Small intestine (tissue), 7 donors: ENCODE results near the gene ARMC12. TPM values are rescaled to one million over a fixed set of nuclear protein-coding genes. Genes with fewer than 3 reads are reported as not detected.
A peak's percentile ranks its signal among the peaks of the same experiment; 100 is the strongest.

Experiments used
- DNase-seq, 2 donors: peaks; one replicate each; pipeline versions ENCODE4 v3.0.0 to v3.0.0-alpha.2; 2013
- FAIRE-seq: peaks from 2 replicates; lab custom pipeline; 2012; peaks lifted over from hg19 to GRCh38; lab: Jason Lieb, UNC
- H3K27ac ChIP-seq, 3 donors: one replicate each; pipeline ENCODE4 v1.5.1; 2013; ENCODE audit warnings: low read length in 2 of 3, mild to moderate bottlenecking in 2 of 3, control low read depth in 1 of 3, inconsistent platforms in 1 of 3, low read depth in 1 of 3, moderate library complexity in 1 of 3
- H3K27me3 ChIP-seq, 3 donors: one replicate each; pipeline ENCODE4 v1.6.1; 2013; ENCODE audit warnings: low read length in 3 of 3, inconsistent platforms in 1 of 3; ENCODE audit not compliant: control insufficient read depth in 3 of 3, insufficient read depth in 3 of 3
- H3K36me3 ChIP-seq, 3 donors: one replicate each; pipeline ENCODE4 v1.6.1; 2013; ENCODE audit warnings: low read length in 3 of 3, inconsistent platforms in 1 of 3, low read depth in 1 of 3, mild to moderate bottlenecking in 1 of 3, moderate library complexity in 1 of 3; ENCODE audit not compliant: control insufficient read depth in 3 of 3, insufficient read depth in 2 of 3
- H3K4me1 ChIP-seq, 3 donors: one replicate each; pipeline ENCODE4 v1.6.1; 2013; ENCODE audit warnings: low read length in 2 of 3, inconsistent platforms in 1 of 3, low read depth in 1 of 3, mild to moderate bottlenecking in 1 of 3, moderate library complexity in 1 of 3; ENCODE audit not compliant: control insufficient read depth in 3 of 3, insufficient read depth in 2 of 3
- H3K4me3 ChIP-seq, 3 donors: one replicate each; pipeline ENCODE4 v1.5.1; 2013; ENCODE audit warnings: low read length in 3 of 3, control low read depth in 1 of 3, inconsistent platforms in 1 of 3, low read depth in 1 of 3, mild to moderate bottlenecking in 1 of 3, moderate library complexity in 1 of 3
- H3K9me3 ChIP-seq, 2 donors: one replicate each; pipeline ENCODE4 v1.6.1; 2013; ENCODE audit warnings: low read depth in 1 of 2, low read length in 1 of 2; ENCODE audit not compliant: control insufficient read depth in 2 of 2, insufficient read depth in 1 of 2
- WGBS, 3 donors: extraction: QIAGEN DNeasy Blood & Tissue Kit; methylation state at CpG; one replicate each; pipeline ENCODE4 v1.1.7; 2013; 5-methylcytosine and 5-hydroxymethylcytosine counted together
- polyA plus RNA-seq, 4 donors: library from polyadenylated mRNA; stranded (reverse) in 3 of 4; unstranded in 1 of 4; fragments of 200-250 nt in 3 of 4; fragments of 120-200 nt in 1 of 4; gene quantifications; one replicate each; pipeline versions ENCODE4 v1.2.1 to v1.2.3, GENCODE V29; 2013
- donor health status: healthy with polysubstance abuse.
- donor health status: control.
- donor health status: control.
- donor health status: Bipolar disorder and iron deficiency.
- donor health status: healthy.

The ARMC12 gene
- polyA plus RNA-seq, 4 donors, result 0.41 to 2.5 (median 0.72) TPM; not detected in 1

GRCh38 chr6:35713006-35713767 is 23.6 kb upstream of the ARMC12 start:
- FAIRE-seq, result no peak

GRCh38 chr6:35716798-35717197 is 20.0 kb upstream of the ARMC12 start:
- no peak overlapping the region for H3K27ac ChIP-seq
- WGBS, 3 donors, result 36 to 60% (median 51%) methylated on average over 2 of the region's 2 CpGs
- no peaks in the 10 kb centered on the region for H3K36me3 ChIP-seq
- peaks cover 3 to 32% (median 3%) of the 10 kb centered on the region in 3 donors for H3K4me1 ChIP-seq
- H3K4me3 ChIP-seq, result no peak overlapping the region
- H3K9me3 ChIP-seq, result no peaks in the 10 kb centered on the region
- DNase-seq (peak in 1 of 2 donors; percentile 78), FAIRE-seq (no peak)
- H3K27me3 ChIP-seq, result no peaks in the 10 kb centered on the region

More at GRCh38 chr6:35713006-35713767, 23.6 kb upstream of the ARMC12 start:
- no peak overlapping the region for H3K27ac ChIP-seq
- 91 to 94% (median 93%) methylated on average over 7 of the region's 7 CpGs for WGBS, 3 donors
- no peaks in the 10 kb centered on the region for H3K36me3 ChIP-seq
- no peaks in the 10 kb centered on the region for H3K27me3 ChIP-seq
- no peak for DNase-seq
- no peaks in the 10 kb centered on the region for H3K9me3 ChIP-seq
- no peak overlapping the region for H3K4me3 ChIP-seq
- H3K4me1 ChIP-seq, result peaks cover 0 to 5% (median 0%) of the 10 kb centered on the region in 3 donors

DNA sequence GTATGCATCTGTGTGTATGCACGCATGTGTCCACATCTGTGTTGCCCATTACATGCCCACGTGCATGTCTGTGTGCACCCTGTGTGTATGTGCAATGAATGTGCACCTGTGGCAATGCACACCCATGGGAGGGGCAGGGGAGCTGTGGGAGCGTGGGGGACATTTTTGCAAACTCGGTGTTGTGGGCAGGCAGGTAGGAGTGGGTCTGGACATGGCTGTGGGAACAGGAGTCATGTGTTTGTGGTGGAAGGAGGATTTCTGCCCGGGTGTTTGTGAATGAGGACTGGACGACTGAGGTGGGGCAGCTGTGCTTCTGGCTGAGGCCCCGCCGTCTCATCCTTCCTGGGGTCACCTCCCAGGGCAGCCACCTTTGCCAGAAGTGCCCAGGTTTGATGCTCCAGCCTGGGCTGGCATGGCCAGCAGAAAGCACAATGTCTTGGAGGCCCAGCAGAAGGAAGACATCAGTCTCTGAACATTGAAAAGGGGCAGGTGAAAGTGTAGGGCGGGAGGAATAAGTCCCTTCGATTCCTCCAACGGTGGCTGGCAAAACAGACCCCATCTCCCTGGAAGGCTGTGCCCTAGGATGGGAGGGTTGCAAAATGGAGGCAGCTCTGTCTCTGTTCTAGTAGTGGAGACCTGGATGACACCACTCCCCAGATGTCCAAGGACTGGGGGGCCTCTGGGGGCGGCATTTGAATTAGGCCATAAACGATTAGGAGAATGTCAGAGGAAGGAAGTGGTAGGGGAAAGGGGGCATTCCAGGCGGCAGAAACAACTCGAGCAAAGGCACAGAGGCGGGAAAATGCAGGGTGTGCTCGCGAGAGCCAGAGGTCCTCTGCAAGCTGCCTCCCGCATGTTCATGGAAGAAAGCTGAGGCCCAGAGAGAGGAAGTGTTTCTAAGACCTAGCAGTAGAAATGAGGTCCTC is 19.1 kb upstream of the ARMC12 start:
- FAIRE-seq (no peak), DNase-seq (no peak)
- Histone ChIP-seq H3K27me3 (no peaks in the 10 kb centered on the region), H3K9me3 (no peaks in the 10 kb centered on the region), H3K4me3 (no peak overlapping the region), H3K36me3 (no peaks in the 10 kb centered on the region), H3K4me1 (peaks cover 4 to 38% (median 6%) of the 10 kb centered on the region in 3 donors), H3K27ac (peak overlapping the region in 1 of 3 donors; percentile 14)
- 75 to 87% (median 81%) methylated on average over 19 of the region's 19 CpGs for WGBS, 3 donors

DNA sequence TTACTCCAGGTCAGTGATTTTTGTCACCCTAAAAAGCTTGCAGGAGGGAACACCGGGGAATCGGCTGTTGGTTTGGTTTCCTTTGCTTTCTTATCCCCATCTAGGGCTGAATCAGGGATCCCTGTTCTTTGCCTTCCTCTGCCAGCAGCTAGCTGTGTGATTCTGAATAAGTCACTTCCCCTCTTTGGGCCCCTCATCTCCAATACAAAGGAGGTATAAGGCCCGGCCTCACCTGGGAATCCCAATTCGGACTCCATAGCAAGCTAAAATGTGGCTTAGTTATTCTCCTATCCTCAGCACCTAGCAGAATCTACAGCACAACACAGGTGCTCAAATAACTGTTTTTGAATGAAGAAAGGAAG is 18.5 kb upstream of the ARMC12 start:
- 77 to 94% (median 82%) methylated on average over 4 of the region's 4 CpGs for WGBS, 3 donors
- no peaks in the 10 kb centered on the region for H3K36me3 ChIP-seq
- peak overlapping the region in 2 of 3 donors; percentile 7 to 80 for H3K27ac ChIP-seq
- FAIRE-seq, result no peak
- no peak overlapping the region for H3K4me3 ChIP-seq
- no peak for DNase-seq
- H3K4me1 ChIP-seq, result peaks cover 6 to 38% (median 6%) of the 10 kb centered on the region in 3 donors
- H3K27me3 ChIP-seq, result no peaks in the 10 kb centered on the region
- no peaks in the 10 kb centered on the region for H3K9me3 ChIP-seq

- no peaks in the 10 kb centered on the region for H3K36me3 ChIP-seq
- FAIRE-seq (no peak), DNase-seq (peak in 1 of 2 donors; percentile 32)
- H3K4me3 ChIP-seq, result no peak overlapping the region
- H3K9me3 ChIP-seq, result no peaks in the 10 kb centered on the region
- H3K27ac ChIP-seq, result peak overlapping the region in 2 of 3 donors; percentile 53 to 80
- peaks cover 6 to 38% (median 8%) of the 10 kb centered on the region in 3 donors for H3K4me1 ChIP-seq
- 37 to 59% (median 54%) methylated on average over 2 of the region's 2 CpGs for WGBS, 3 donors
- H3K27me3 ChIP-seq, result no peaks in the 10 kb centered on the region
Measured at GRCh38 chr6:35718911-35719381, 17.9 kb upstream of the ARMC12 start.

- no peak overlapping the region for H3K4me3 ChIP-seq
- peak overlapping the region in 2 of 3 donors; percentile 53 to 80 for H3K27ac ChIP-seq
- DNase-seq (no peak), FAIRE-seq (no peak)
- no peaks in the 10 kb centered on the region for H3K9me3 ChIP-seq
- WGBS, 3 donors, result 47 to 79% (median 73%) methylated on average over 5 of the region's 5 CpGs
- peaks cover 8 to 38% (median 9%) of the 10 kb centered on the region in 3 donors for H3K4me1 ChIP-seq
- no peaks in the 10 kb centered on the region for H3K36me3 ChIP-seq
- no peaks in the 10 kb centered on the region for H3K27me3 ChIP-seq
Measured at GRCh38 chr6:35719404-35719829, 17.4 kb upstream of the ARMC12 start.

DNA sequence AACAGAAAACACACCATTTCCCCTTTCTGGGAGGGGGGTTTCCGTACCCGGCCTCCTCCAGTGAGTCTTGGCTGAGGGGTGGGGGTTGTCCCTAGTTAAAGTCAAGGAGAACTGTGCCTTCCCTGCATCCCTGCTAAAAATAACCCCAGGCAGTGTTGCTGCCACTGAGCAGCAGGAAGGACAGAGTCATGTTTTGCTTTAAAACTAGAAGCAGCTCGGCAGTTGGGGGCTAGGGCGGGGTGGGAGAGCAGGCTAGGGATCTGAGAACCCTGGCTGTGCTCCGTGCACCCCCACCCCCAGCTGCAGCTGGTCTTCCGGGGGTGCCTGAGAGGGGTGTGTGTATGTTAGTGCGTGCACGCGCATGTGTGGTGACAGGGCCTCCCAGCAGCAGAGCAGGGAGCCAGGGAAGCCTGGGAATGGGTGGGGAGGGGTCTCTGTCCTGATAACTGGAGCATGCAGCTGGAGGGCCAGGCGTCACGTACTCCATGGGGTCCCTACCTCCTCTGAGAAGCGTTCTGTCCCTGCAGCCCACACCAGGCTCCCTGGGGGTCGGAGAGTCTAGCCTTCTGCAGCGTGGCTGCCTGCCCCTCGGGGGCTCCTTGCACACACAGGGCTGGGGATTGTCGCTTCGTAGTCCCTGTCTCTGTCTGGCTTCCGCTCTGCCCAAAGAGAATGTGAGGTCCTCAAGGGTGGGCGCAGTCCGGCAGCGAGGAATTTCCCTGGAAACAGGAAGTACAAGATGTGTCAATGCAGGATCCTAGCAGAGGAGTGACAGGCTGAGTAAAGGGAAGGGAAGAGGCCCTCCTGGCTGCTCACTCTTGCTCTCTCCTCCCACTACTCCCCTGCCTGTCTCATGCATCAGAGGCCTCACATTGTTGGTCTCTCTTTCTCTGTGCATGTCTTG is 16.8 kb upstream of the ARMC12 start:
- no peaks in the 10 kb centered on the region for H3K9me3 ChIP-seq
- peaks cover 9 to 39% (median 9%) of the 10 kb centered on the region in 3 donors for H3K4me1 ChIP-seq
- H3K36me3 ChIP-seq, result no peaks in the 10 kb centered on the region
- 36 to 82% (median 58%) methylated on average over 21 of the region's 21 CpGs for WGBS, 3 donors
- H3K4me3 ChIP-seq, result peak overlapping the region in 1 of 3 donors; percentile 9
- H3K27ac ChIP-seq, result peak overlapping the region in 2 of 3 donors; percentile 53 to 80
- DNase-seq (peak in 1 of 2 donors; percentile 53), FAIRE-seq (no peak)
- H3K27me3 ChIP-seq, result no peaks in the 10 kb centered on the region
